K562 (cell line): ENCODE data around the gene NBEAL2. TPM values are rescaled to one million over a fixed set of nuclear protein-coding genes. Genes with fewer than 3 reads are reported as not detected.

ENCODE experiments used
- GMEB1 ChIP-seq: fragments of 250-450 bp; sonication (Bioruptor Pico); IDR thresholded peaks from 2 replicates; pipeline ENCODE4 v1.4.0; 2020; ENCODE audit warnings: mild to moderate bottlenecking
- GTF2A2 ChIP-seq: IDR thresholded peaks from 2 replicates; pipeline ENCODE4 v1.6.1; 2016; ENCODE audit warnings: mild to moderate bottlenecking, missing genetic modification characterization, missing compliant biosample characterization
- HMGN3 ChIP-seq: IDR thresholded peaks from 2 replicates; pipeline ENCODE4 v1.6.1; 2011; ENCODE audit warnings: borderline replicate concordance, low read depth, mild to moderate bottlenecking, mixed read lengths, low read length; ENCODE audit not compliant: insufficient read length; ENCODE audit errors: extremely low read depth
- JUN ChIP-seq, 2 experiments: sonication (generic) in 1 of 2; formaldehyde crosslinking in 1 of 2; IDR thresholded peaks; 2 replicates each; pipeline versions ENCODE4 v1.6.1 to v1.8.0; 2012 to 2022; ENCODE audit warnings: borderline replicate concordance in 2 of 2, mild to moderate bottlenecking in 2 of 2, improper control_type of control experiment in 1 of 2, low read depth in 1 of 2, low read length in 1 of 2, missing genetic modification reagents in 1 of 2
- KLF6 ChIP-seq: fragments of 250-450 bp; sonication (Bioruptor Pico); IDR thresholded peaks from 2 replicates; pipeline ENCODE4 v1.4.0; 2020; ENCODE audit warnings: mild to moderate bottlenecking, moderate library complexity, borderline replicate concordance
- MEF2D ChIP-seq: conservative IDR thresholded peaks from 2 replicates; pipeline ENCODE4 v1.6.1; 2016; ENCODE audit warnings: low read depth, missing genetic modification characterization, missing compliant biosample characterization
- NCOR1 ChIP-seq: fragments of 450-650 bp; IDR thresholded peaks from 2 replicates; pipeline ENCODE4 v1.6.1; 2016; ENCODE audit warnings: mild to moderate bottlenecking, moderate library complexity
- NELFE ChIP-seq: IDR thresholded peaks from 2 replicates; pipeline ENCODE4 v1.6.1; 2011; ENCODE audit warnings: mild to moderate bottlenecking; ENCODE audit not compliant: insufficient read depth, insufficient read length
- NONO ChIP-seq, 2 experiments: fragments of 200-400 bp in 1 of 2; fragments of 450-650 bp in 1 of 2; formaldehyde crosslinking in 1 of 2; IDR thresholded peaks; 2 replicates each; pipeline ENCODE4 v1.6.1; 2017; ENCODE audit warnings: low read depth in 2 of 2, mild to moderate bottlenecking in 2 of 2, moderate library complexity in 2 of 2, low read length in 1 of 2
- NR2C2 ChIP-seq, 2 experiments: fragments of 200-800 bp in 1 of 2; sonication (Bioruptor generic) in 1 of 2; sonication (generic) in 1 of 2; formaldehyde crosslinking in 1 of 2; IDR thresholded peaks; 2 replicates each; pipeline versions ENCODE4 v1.6.1 to v1.8.0; 2016 to 2022; ENCODE audit warnings: mild to moderate bottlenecking in 1 of 2, missing compliant biosample characterization in 1 of 2, missing genetic modification characterization in 1 of 2, missing genetic modification reagents in 1 of 2
- PTTG1 ChIP-seq: fragments of 450-650 bp; IDR thresholded peaks from 2 replicates; pipeline ENCODE4 v1.6.1; 2016; ENCODE audit warnings: low read depth, mild to moderate bottlenecking, missing genetic modification characterization, missing compliant biosample characterization
- SRF ChIP-seq, 2 experiments: fragments of 250-450, 450-650 bp in 1 of 2; sonication (Bioruptor Pico) in 1 of 2; sonication (generic) in 1 of 2; formaldehyde crosslinking; IDR thresholded peaks; 2 replicates each; pipeline versions ENCODE4 v1.5.0 to v1.5.1; 2020 to 2022; ENCODE audit warnings: mild to moderate bottlenecking in 1 of 2, missing genetic modification reagents in 1 of 2
- STAT6 ChIP-seq: sonication (generic); formaldehyde crosslinking; IDR thresholded peaks from 2 replicates; pipeline ENCODE4 v1.8.1; 2023; ENCODE audit warnings: mild to moderate bottlenecking, missing genetic modification reagents
- TOE1 ChIP-seq, 2 experiments: fragments of 450-650 bp in 1 of 2; sonication (generic) in 1 of 2; formaldehyde crosslinking in 1 of 2; IDR thresholded peaks; 2 replicates each; pipeline versions ENCODE4 v1.7.1 to v1.8.0; 2016 to 2022; ENCODE audit warnings: borderline replicate concordance in 2 of 2, mild to moderate bottlenecking in 2 of 2, antibody characterized with exemption in 1 of 2, inconsistent platforms in 1 of 2, low read depth in 1 of 2, missing genetic modification reagents in 1 of 2, moderate library complexity in 1 of 2
- VEZF1 ChIP-seq: fragments of 200-800 bp; sonication (Bioruptor generic); IDR thresholded peaks from 2 replicates; pipeline ENCODE4 v1.6.1; 2017; ENCODE audit warnings: missing genetic modification characterization, missing compliant biosample characterization
- ZNF184 ChIP-seq: sonication (generic); formaldehyde crosslinking; IDR thresholded peaks from 2 replicates; pipeline ENCODE4 v1.5.0; 2020; ENCODE audit warnings: missing genetic modification reagents
- ZNF280B ChIP-seq: fragments of 250-450 bp; sonication (Bioruptor Pico); IDR thresholded peaks from 2 replicates; pipeline ENCODE4 v1.5.1; 2021; ENCODE audit warnings: mild to moderate bottlenecking
- ZNF431 ChIP-seq: sonication (generic); formaldehyde crosslinking; IDR thresholded peaks from 2 replicates; pipeline ENCODE4 v1.8.0; 2022; ENCODE audit warnings: mild to moderate bottlenecking, missing genetic modification reagents
- ZNF57 ChIP-seq: fragments of 450-650 bp; formaldehyde crosslinking; IDR thresholded peaks from 2 replicates; pipeline ENCODE4 v1.4.0; 2020; ENCODE audit warnings: mild to moderate bottlenecking, moderate library complexity
- ZNF717 ChIP-seq: fragments of 250-450 bp; sonication (Bioruptor Pico); IDR thresholded peaks from 2 replicates; pipeline ENCODE4 v1.5.0; 2021
- polyA plus RNA-seq, 8 experiments: library from polyadenylated mRNA; depleted of rRNA in 4 of 8; stranded (reverse) in 5 of 8; unstranded in 3 of 8; fragments of >200 nt; fragmentation: Nextera tagmentation in 2 of 8; fragmentation: Illumina TruSeq in 1 of 8; extraction: Ambion mirVana in 2 of 8; extraction: Trizol in 1 of 8; gene quantifications; 2 replicates each; pipeline versions ENCODE4 v1.2.1 to v1.2.3, GENCODE V29; 2011 to 2014; ENCODE audit warnings: inconsistent platforms in 1 of 8, missing spikeins in 1 of 8
- total RNA-seq, 7 experiments: library from RNA; depleted of rRNA in 6 of 7; stranded (reverse); fragments of >200 nt in 6 of 7; fragmentation: Illumina TruSeq in 2 of 7; extraction: Trizol in 2 of 7; gene quantifications; 2 replicates each; pipeline versions ENCODE4 v1.2.1 to v1.2.3, GENCODE V29; 2011 to 2021; ENCODE audit warnings: low replicate concordance in 1 of 7

The NBEAL2 gene
- total and polyA plus RNA-seq, 9 of the 15 experiments (the other 6 are each of a cell fraction or from before 2014, with no cell fraction given): 0.06 to 114 (median 29.6) TPM

GRCh38 chr3:46947546-46947901, 31.9 kb upstream of the NBEAL2 start (continued):
- TF ChIP-seq SRF (CRISPR knock-in tag; IDR thresholded peaks at IDR 0.05) (no peak), ZNF184 (CRISPR knock-in tag) (no peak), ZNF431 (CRISPR knock-in tag) (no peak), HMGN3 (no peak), PTTG1 (tag) (no peak), ZNF57 (CRISPR knock-in tag) (no peak), GTF2A2 (tag) (no peak), VEZF1 (CRISPR knock-in tag) (no peak; the same call in 1 of the 2 replicates), TOE1 (IDR thresholded peaks at IDR 0.05; ENCODE audit: borderline replicate concordance) (no peak), TOE1 (CRISPR knock-in tag; IDR thresholded peaks at IDR 0.05; ENCODE audit: borderline replicate concordance, low read depth) (no peak), NCOR1 (no peak), NELFE (no peak), KLF6 (CRISPR knock-in tag) (no peak), MEF2D (tag) (0 out of 2 replicates have a peak, but pooled peaks have one; percentile 7), NONO (IDR thresholded peaks at IDR 0.05; ENCODE audit: low read depth in 2 of 2, low read length in 1 of 2) (no peak), STAT6 (CRISPR knock-in tag) (no peak), NR2C2 (CRISPR knock-in tag; IDR thresholded peaks at IDR 0.05) (no peak), NR2C2 (tag; IDR thresholded peaks at IDR 0.05) (no peak; the same call in 1 of the 2 replicates), ZNF280B (CRISPR knock-in tag) (no peak), GMEB1 (CRISPR knock-in tag) (no peak), JUN (IDR thresholded peaks at IDR 0.05; ENCODE audit: borderline replicate concordance, low read depth, low read length) (no peak), JUN (CRISPR knock-in tag; IDR thresholded peaks at IDR 0.05; ENCODE audit: borderline replicate concordance) (0 out of 2 replicates have a peak, but pooled peaks have one; percentile 7), ZNF717 (CRISPR knock-in tag) (no peak)
